NCI-H1092 (cell line): ENCODE measurements around the gene BZW1.

Source experiments
- DNase-seq: peaks from one replicate; lab custom pipeline; 2025; lab: John Stamatoyannopoulos, UW

The BZW1 gene

GRCh38 chr2:200811333-200812121, at the start of gene BZW1:
Gene BZW1, plus strand, starts transcription at chr2:200811910. Its CDS starts 1,308 bp downstream, at chr2:200813218.
- DNase-seq: peak; percentile 92

GRCh38 chr2:200762127-200762526, 49.6 kb upstream of the BZW1 start:
- no peak for DNase-seq

- no peak for DNase-seq
Measured at GRCh38 chr2:200763422-200763821, 48.3 kb upstream of the BZW1 start.

GRCh38 chr2:200765139-200765951, 46.4 kb upstream of the BZW1 start:
- DNase-seq: no peak

GRCh38 chr2:200765995-200766660, 45.6 kb upstream of the BZW1 start:
- DNase-seq: no peak

GRCh38 chr2:200767111-200767885, 44.4 kb upstream of the BZW1 start:
- DNase-seq: no peak

GRCh38 chr2:200770847-200771246, 40.9 kb upstream of the BZW1 start:
- no peak for DNase-seq

- no peak for DNase-seq
Measured at GRCh38 chr2:200772620-200773019, 39.1 kb upstream of the BZW1 start.

GRCh38 chr2:200773083-200773482, 38.6 kb upstream of the BZW1 start:
- DNase-seq: no peak

GRCh38 chr2:200774920-200775319, 36.8 kb upstream of the BZW1 start:
- DNase-seq: no peak

GRCh38 chr2:200777275-200777674, 34.4 kb upstream of the BZW1 start:
- DNase-seq: no peak

- no peak for DNase-seq
Measured at GRCh38 chr2:200778038-200778437, 33.7 kb upstream of the BZW1 start.

GRCh38 chr2:200779214-200779613, 32.5 kb upstream of the BZW1 start:
- no peak for DNase-seq

GRCh38 chr2:200781616-200782015, 30.1 kb upstream of the BZW1 start:
- DNase-seq: no peak

- DNase-seq: no peak
Measured at GRCh38 chr2:200782251-200782650, 29.5 kb upstream of the BZW1 start.

GRCh38 chr2:200784215-200784614, 27.5 kb upstream of the BZW1 start:
- DNase-seq: no peak

- DNase-seq: no peak
Measured at GRCh38 chr2:200786423-200786822, 25.3 kb upstream of the BZW1 start.

GRCh38 chr2:200786826-200787225, 24.9 kb upstream of the BZW1 start:
- DNase-seq: no peak

GRCh38 chr2:200787351-200788120, 24.2 kb upstream of the BZW1 start:
- no peak for DNase-seq

- no peak for DNase-seq
Measured at GRCh38 chr2:200788121-200788718, 23.5 kb upstream of the BZW1 start.

- DNase-seq: no peak
Measured at GRCh38 chr2:200790185-200790584, 21.5 kb upstream of the BZW1 start.
